HG03095 (cell line): ENCODE measurements around the gene RASGRP2.

ENCODE experiments used
- ATAC-seq: cut with Tn5 transposase; IDR thresholded peaks from one replicate; pipeline ENCODE4 v1.9.1; 2021; ENCODE audit warnings: moderate library complexity; ENCODE audit not compliant: unreplicated experiment

The RASGRP2 gene

GRCh38 chr11:64757549-64758329 lies 13.8 kb upstream of the RASGRP2 start:
- no peak for ATAC-seq

GRCh38 chr11:64755681-64756361 lies 11.9 kb upstream of the RASGRP2 start:
- ATAC-seq: no peak

DNA sequence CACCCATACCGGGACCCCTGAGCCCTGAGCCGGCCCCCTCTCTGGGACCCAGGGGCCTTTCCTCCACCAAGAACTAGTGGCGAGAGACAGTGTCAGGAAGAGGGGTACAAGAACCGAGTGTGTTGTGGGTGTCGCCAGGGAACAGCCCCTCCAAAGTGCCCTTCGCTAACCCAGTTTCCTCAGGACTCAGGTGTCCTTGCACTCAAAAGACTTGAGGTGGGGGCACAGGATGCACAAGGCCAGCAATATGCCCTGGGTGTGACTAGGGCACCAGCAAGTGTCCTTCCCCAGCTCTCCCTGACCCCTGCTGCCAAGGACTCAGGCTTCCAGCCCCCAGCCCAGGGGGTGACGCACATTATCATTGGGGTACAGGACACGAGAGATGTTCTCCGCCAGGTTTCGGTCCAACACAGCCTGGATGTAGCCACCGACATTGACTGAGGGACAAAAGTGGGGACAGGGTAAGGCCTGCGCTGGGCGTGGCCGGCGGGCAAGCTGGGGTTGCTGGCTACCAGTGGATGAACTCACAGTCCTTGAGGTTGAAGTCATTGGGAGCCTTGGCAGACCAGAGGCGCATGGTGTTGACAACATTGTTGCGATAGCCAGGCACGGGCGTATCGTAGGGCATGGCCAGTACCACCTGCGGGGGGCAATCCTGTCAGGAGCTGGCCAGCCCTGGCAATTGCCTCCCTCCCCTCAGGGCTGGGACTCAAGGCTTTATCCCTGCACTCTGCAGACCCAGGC lies 11.1 kb upstream of the RASGRP2 start:
- no peak for ATAC-seq

DNA sequence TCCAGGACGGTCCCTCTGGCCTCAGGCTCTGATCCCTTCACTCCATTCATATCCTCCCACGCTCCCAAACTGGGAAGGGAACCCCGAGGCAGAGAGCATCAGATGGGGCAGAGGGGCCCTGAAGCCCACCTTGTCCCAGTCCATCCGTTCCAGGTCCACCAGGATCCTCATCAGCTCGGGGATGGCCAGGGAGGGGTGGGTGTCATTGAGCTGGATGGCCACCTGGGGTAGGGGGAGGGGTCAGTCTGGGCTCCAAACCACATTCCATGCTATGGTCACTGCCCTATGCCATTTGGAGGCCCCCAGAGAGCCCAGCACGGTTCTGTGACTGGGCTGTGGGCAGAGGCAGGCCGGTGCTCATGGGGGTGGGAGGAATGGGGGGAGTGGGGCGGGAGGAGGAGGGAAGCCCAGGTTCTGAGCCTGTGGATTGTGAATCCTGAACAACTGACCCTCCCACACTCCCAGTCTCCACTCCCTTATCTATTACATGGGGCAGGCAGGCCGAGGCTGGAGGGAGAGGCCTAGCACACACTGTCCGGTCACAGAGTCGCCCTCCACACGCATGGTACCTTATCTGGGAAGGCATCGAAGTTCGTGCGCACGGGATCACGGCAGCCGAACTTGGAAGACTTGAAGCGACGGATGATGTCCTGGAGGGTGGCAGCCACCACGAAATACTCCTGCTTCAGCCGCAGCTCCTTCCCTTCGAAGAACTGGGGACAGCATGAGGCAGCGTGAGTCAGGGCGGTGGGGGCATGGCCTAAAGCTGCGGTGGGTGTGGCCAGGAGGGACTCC lies 10.4 kb upstream of the RASGRP2 start:
- no peak for ATAC-seq

DNA sequence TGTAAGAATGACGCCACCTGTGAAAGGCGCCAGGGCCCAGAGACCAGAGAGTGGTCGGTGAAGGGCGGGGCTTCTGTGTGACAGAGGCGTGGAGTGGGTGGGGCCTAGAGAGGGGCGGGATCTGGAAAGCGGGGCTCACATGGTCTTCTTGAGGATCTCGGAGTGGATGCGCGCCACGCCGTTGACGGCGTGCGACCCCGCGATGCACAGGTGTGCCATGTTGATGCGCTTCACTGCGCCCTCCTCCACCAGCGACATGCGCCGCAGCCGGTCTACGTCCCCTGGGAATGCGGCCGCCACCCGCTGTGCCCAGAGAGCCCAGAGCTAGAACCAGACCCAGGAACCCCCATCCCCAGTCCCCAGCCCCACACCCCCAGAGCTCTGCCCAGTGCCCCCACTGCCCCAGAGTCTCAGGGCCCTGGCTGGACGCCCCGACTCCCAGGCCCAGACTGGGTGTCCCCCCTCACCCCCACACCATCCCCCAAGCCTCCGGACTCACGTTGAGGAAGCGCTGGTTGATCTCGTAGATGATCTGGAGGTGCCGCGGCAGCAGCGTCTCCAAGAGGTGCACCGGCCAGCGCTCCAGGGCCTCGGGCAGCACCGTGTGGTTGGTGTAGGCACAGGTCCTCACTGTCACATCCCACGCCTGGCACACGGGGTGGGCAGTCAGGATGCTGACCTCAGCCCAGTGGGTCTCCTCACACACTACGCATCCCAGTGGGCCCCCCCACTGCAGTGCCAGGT lies 9.6 kb upstream of the RASGRP2 start:
- no peak for ATAC-seq

- no peak for ATAC-seq
These were observed 9.1 kb upstream of the RASGRP2 start for GRCh38 chr11:64753019-64753379.

DNA sequence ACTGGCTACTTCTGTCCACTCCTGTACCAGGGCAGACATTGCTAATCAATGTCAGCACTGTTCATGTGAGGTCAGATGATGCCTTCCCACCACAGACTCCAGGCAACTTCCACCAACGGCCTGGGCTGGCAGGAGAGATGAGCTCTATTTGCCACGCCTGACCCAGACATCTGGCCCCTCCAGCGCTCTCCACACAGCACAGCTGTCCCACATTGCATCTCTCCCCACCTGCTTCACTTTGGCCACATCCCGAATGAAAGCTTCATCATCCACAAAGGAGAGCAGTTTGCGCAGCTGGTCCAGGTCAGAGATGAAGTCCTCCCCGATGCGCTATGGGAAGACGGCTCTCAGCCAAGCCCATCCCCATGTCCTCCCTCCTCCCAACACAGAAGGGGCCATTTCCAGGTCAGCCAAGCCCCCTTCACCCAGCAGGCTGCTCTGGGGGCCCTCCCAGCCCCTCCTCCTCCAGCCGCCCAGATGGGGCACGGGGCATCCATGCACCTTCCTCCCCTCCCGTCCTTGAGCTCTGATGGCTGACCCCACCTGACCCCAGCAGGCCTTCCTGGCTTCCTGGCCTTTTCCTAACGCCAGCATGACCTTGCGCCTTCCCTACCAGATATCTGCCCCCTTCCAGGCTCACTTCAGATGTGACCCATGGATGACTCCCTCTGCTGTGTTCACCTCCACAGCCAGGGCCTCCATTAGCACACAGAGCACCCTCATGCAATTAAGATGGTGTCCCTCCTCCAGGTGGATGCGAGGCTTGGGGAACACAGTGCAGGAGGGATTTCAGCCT lies 8.4 kb upstream of the RASGRP2 start:
- no peak for ATAC-seq

- ATAC-seq: no peak
These were observed 7.6 kb upstream of the RASGRP2 start for GRCh38 chr11:64751580-64751979.

GRCh38 chr11:64751136-64751535 lies 7.2 kb upstream of the RASGRP2 start:
- no peak for ATAC-seq

DNA sequence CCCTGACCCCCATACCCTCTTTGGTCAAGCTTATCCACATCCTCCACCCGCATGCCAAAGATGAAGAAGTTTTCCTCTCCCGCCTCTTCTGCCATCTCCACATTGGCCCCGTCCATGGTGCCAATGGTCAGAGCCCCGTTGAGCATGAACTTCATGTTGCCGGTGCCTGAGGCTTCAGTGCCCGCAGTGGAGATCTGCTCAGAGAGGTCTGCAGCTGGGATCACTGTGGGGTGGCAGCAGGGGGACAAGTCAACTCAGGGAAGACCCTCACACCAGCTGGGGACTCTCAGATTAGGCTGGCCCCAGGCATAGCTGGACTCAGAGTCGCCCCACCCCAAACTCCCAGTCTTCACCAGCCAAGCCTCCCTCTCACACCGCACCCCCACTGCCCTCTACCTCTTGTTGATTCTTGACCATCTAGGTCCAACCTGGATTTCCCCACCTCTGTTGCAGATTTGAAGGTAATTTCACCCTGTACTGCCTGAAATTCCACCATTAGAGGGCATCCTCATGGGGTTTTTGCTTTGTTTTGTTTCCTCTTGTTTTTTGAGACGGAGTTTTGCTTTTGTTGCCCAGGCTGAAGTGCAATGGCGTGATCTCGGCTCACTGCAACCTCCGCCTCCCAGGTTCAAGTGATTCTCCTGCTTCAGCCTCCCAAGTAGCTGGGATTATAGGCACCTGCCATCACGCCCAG lies 6.6 kb upstream of the RASGRP2 start:
- ATAC-seq: no peak

DNA sequence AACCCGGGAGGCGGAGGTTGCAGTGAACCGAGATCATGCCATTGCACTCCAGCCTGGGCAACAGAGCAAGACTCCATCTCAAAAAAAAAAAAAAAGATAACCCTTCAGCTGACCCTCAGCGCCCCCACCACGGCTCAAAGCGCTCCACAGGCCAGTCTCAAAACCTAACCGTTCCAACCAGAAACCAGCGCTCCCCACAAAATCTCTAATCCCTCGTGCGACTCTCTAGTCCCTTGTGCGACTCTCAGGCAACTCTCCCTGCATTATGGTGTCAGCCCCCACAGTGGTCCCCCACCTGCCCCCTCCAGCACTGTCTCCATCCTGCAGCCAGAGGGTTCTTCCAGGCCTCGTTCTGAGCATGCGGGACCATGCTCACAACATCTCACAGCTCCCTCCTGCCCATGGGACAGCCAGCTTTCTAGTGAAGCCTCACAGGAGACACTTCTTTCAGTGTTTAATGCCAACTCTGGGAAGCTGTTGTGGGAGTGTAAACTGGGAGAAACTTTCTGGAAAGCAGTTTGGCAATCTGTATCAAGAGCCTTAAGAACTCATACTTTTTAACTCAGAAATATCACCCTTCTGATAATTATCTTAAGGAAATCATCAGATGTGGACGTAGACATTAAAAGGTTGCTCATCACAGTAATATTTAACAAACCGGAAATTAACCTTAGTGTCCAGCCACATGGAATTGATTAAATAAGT lies 4.2 kb upstream of the RASGRP2 start:
- ATAC-seq: no peak

GRCh38 chr11:64746486-64746885 lies 2.5 kb upstream of the RASGRP2 start:
- ATAC-seq: no peak

GRCh38 chr11:64745521-64746328 lies 1.8 kb upstream of the RASGRP2 start:
- no peak for ATAC-seq

DNA sequence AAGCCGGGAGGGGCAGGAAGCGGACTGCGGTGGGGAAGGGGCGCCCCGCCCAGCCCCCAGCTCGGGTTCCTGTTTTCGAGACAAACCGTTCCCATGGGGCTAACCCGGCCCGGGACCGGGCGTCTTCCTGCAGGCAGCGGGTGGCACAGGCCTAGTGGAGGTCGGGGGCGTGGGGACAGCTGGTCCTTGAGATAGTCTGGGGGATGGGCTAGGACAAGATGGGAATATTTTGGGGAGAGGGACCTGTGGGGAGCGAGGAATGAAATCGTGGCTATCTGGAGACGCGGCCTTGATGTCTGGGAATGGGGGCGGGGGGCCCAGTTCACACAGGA lies 1.2 kb upstream of the RASGRP2 start:
- ATAC-seq: no peak

DNA sequence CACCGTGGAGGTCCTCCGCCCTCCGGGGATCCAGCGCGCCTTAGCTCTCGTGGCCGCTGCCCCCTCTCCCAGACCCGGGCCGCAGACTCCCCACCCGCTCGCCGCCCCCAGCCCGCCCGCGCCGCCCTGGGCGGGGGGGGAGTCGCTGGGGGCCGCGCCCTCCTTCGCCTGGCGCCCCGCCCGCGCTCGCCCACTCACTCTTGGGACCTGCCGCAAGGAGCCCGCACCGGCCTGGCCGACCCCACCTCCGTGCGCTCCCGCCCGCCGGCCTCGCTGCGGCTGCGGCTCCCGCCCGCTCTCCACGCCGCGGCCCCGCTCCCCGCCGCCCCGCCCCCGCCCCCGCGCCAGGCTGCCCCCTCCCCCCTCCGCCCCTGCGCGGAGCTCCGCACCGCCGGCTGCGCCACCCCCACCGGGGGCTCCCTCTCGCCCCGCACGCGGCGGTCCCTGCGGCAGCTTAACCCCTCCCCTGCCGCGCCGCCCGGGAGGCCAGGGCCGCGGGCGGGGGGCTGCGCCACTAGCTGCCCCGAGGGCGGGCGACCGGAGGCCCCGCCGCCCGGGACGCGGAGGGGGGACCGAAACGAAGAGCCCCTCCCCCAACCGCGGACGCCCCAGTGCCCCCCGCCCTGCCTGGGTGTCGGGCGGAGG lies 724 bp upstream of the RASGRP2 start:
- no peak for ATAC-seq

DNA sequence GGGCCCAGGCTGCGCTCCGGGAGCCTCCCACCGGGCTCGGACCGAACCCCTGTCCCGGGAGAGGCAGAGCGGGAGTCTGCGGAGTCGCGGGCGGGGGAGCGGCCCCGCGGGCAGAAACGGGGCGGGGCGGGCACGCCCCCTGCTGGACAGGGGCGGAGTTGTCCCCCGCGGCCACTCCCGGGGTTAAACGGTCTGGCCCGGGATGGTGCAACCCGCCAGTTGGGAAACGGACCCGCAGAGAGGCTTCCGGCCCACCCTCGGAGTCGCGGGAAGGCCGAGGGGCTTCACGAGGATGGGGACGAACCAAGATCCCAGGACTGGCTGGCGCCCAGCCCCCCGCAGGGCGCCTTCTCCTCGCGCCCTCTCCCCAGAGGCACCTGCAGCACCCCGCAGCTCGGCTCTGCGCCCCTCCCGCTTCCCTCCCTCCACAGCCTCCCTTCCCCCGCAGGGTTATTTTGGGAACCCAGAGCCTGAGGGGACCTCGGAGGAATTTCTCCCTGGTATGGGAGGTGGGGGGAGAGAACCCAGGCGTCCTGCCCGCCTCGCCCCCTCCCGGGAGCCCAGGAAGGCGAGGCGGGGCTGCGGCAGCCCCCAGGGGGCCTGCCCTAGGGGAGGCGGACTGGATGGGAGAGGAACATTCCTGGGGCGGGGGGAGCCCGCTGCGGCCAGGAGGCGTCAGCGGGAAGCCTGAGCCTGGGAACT lies 902 bp downstream of the RASGRP2 start:
- no peak for ATAC-seq
